Measurements from ENCODE around the gene NRN1. TPM values are rescaled to one million over a fixed set of nuclear protein-coding genes. Genes with fewer than 3 reads are reported as not detected.

NRN1 gene
- total RNA-seq, 1 donor from 2014 or later = 13.6 TPM

- Histone ChIP-seq H3K9me3 (ENCODE audit: control insufficient read depth in 3 of 3, low read length in 3 of 3) (no peaks in the 10 kb centered on the region), H3K9ac (ENCODE audit: low read depth in 1 of 3, low read length in 3 of 3) (peak overlapping the region; percentile 12 to 79 (median 58)), H3K4me1 (ENCODE audit: control insufficient read depth in 3 of 3, insufficient read depth in 3 of 3, low read length in 3 of 3) (peaks cover 16 to 36% (median 23%) of the 10 kb centered on the region in 3 donors), H3K27ac (ENCODE audit: low read depth, low read length) (peak overlapping the region; percentile 64), H3K4me3 (ENCODE audit: low read length in 3 of 3) (peak overlapping the region; percentile 74 to 80 (median 76)), H3K36me3 (ENCODE audit: control insufficient read depth in 3 of 3, insufficient read depth in 3 of 3, low read length in 3 of 3) (no peaks in the 10 kb centered on the region), H3K27me3 (ENCODE audit: control insufficient read depth in 3 of 3, insufficient read depth in 3 of 3, low read length in 3 of 3) (peaks cover 78 to 85% (median 83%) of the 10 kb centered on the region in 3 donors)
Observed at GRCh38 chr6:5995949-5996713, 10.6 kb downstream of the NRN1 start.

GRCh38 chr6:5995658-5995948 lies 11.1 kb downstream of the NRN1 start:
- peak overlapping the region in 2 of 3 donors; percentile 13 to 74 for H3K4me3 ChIP-seq (ENCODE audit: low read length in 3 of 3)
- peaks cover 16 to 36% (median 23%) of the 10 kb centered on the region in 3 donors for H3K4me1 ChIP-seq (ENCODE audit: control insufficient read depth in 3 of 3, insufficient read depth in 3 of 3, low read length in 3 of 3)

GRCh38 chr6:5994999-5995657 lies 11.6 kb downstream of the NRN1 start:
- peaks cover 72 to 76% (median 74%) of the 10 kb centered on the region in 3 donors for H3K27me3 ChIP-seq (ENCODE audit: control insufficient read depth in 3 of 3, insufficient read depth in 3 of 3, low read length in 3 of 3)
- no peak overlapping the region for H3K9ac ChIP-seq (ENCODE audit: low read depth in 1 of 3, low read length in 3 of 3)
- no peaks in the 10 kb centered on the region for H3K9me3 ChIP-seq (ENCODE audit: control insufficient read depth in 3 of 3, low read length in 3 of 3)
- no peak overlapping the region for H3K27ac ChIP-seq (ENCODE audit: low read depth, low read length)
- peaks cover 16 to 33% (median 23%) of the 10 kb centered on the region in 3 donors for H3K4me1 ChIP-seq (ENCODE audit: control insufficient read depth in 3 of 3, insufficient read depth in 3 of 3, low read length in 3 of 3)
- H3K4me3 ChIP-seq (ENCODE audit: low read length in 3 of 3) = peak overlapping the region in 2 of 3 donors; percentile 13 to 74
- no peaks in the 10 kb centered on the region for H3K36me3 ChIP-seq (ENCODE audit: control insufficient read depth in 3 of 3, insufficient read depth in 3 of 3, low read length in 3 of 3)

More at GRCh38 chr6:5995658-5995948, 11.1 kb downstream of the NRN1 start:
- Histone ChIP-seq H3K36me3 (ENCODE audit: control insufficient read depth in 3 of 3, insufficient read depth in 3 of 3, low read length in 3 of 3) (no peaks in the 10 kb centered on the region), H3K9me3 (ENCODE audit: control insufficient read depth in 3 of 3, low read length in 3 of 3) (no peaks in the 10 kb centered on the region), H3K27me3 (ENCODE audit: control insufficient read depth in 3 of 3, insufficient read depth in 3 of 3, low read length in 3 of 3) (peaks cover 76 to 80% (median 79%) of the 10 kb centered on the region in 3 donors), H3K9ac (ENCODE audit: low read depth in 1 of 3, low read length in 3 of 3) (no peak overlapping the region), H3K27ac (ENCODE audit: low read depth, low read length) (peak overlapping the region; percentile 64)

- H3K36me3 ChIP-seq (ENCODE audit: control insufficient read depth in 3 of 3, insufficient read depth in 3 of 3, low read length in 3 of 3) = no peaks in the 10 kb centered on the region
- no peak overlapping the region for H3K4me3 ChIP-seq (ENCODE audit: low read length in 3 of 3)
- peaks cover 16 to 33% (median 23%) of the 10 kb centered on the region in 3 donors for H3K4me1 ChIP-seq (ENCODE audit: control insufficient read depth in 3 of 3, insufficient read depth in 3 of 3, low read length in 3 of 3)
- peaks cover 65 to 69% (median 67%) of the 10 kb centered on the region in 3 donors for H3K27me3 ChIP-seq (ENCODE audit: control insufficient read depth in 3 of 3, insufficient read depth in 3 of 3, low read length in 3 of 3)
- no peak overlapping the region for H3K9ac ChIP-seq (ENCODE audit: low read depth in 1 of 3, low read length in 3 of 3)
- no peak overlapping the region for H3K27ac ChIP-seq (ENCODE audit: low read depth, low read length)
- no peaks in the 10 kb centered on the region for H3K9me3 ChIP-seq (ENCODE audit: control insufficient read depth in 3 of 3, low read length in 3 of 3)
Observed at GRCh38 chr6:5994234-5994998, 12.3 kb downstream of the NRN1 start.

- Histone ChIP-seq H3K27ac (ENCODE audit: low read depth, low read length) (no peak overlapping the region), H3K36me3 (ENCODE audit: control insufficient read depth in 3 of 3, insufficient read depth in 3 of 3, low read length in 3 of 3) (no peaks in the 10 kb centered on the region), H3K4me1 (ENCODE audit: control insufficient read depth in 3 of 3, insufficient read depth in 3 of 3, low read length in 3 of 3) (peaks cover 13 to 21% (median 18%) of the 10 kb centered on the region in 3 donors), H3K4me3 (ENCODE audit: low read length in 3 of 3) (no peak overlapping the region), H3K9ac (ENCODE audit: low read depth in 1 of 3, low read length in 3 of 3) (no peak overlapping the region), H3K27me3 (ENCODE audit: control insufficient read depth in 3 of 3, insufficient read depth in 3 of 3, low read length in 3 of 3) (peaks cover 50 to 52% (median 52%) of the 10 kb centered on the region in 3 donors), H3K9me3 (ENCODE audit: control insufficient read depth in 3 of 3, low read length in 3 of 3) (no peaks in the 10 kb centered on the region)
Observed at GRCh38 chr6:5992551-5993225, 14.0 kb downstream of the NRN1 start.

- H3K4me3 ChIP-seq (ENCODE audit: low read length in 3 of 3) = no peak overlapping the region
- H3K4me1 ChIP-seq (ENCODE audit: control insufficient read depth in 3 of 3, insufficient read depth in 3 of 3, low read length in 3 of 3) = peaks cover 3 to 5% (median 5%) of the 10 kb centered on the region in 3 donors
- H3K9me3 ChIP-seq (ENCODE audit: control insufficient read depth in 3 of 3, low read length in 3 of 3) = no peaks in the 10 kb centered on the region
- H3K27ac ChIP-seq (ENCODE audit: low read depth, low read length) = no peak overlapping the region
- no peak overlapping the region for H3K9ac ChIP-seq (ENCODE audit: low read depth in 1 of 3, low read length in 3 of 3)
- no peaks in the 10 kb centered on the region for H3K36me3 ChIP-seq (ENCODE audit: control insufficient read depth in 3 of 3, insufficient read depth in 3 of 3, low read length in 3 of 3)
- H3K27me3 ChIP-seq (ENCODE audit: control insufficient read depth in 3 of 3, insufficient read depth in 3 of 3, low read length in 3 of 3) = peaks cover 33 to 36% (median 36%) of the 10 kb centered on the region in 3 donors
Observed at GRCh38 chr6:5990786-5991185, 15.9 kb downstream of the NRN1 start.

GRCh38 chr6:5989141-5989723 lies 17.5 kb downstream of the NRN1 start:
- no peaks in the 10 kb centered on the region for H3K4me1 ChIP-seq (ENCODE audit: control insufficient read depth in 3 of 3, insufficient read depth in 3 of 3, low read length in 3 of 3)
- no peaks in the 10 kb centered on the region for H3K36me3 ChIP-seq (ENCODE audit: control insufficient read depth in 3 of 3, insufficient read depth in 3 of 3, low read length in 3 of 3)
- peaks cover 18 to 20% (median 20%) of the 10 kb centered on the region in 3 donors for H3K27me3 ChIP-seq (ENCODE audit: control insufficient read depth in 3 of 3, insufficient read depth in 3 of 3, low read length in 3 of 3)
- no peaks in the 10 kb centered on the region for H3K9me3 ChIP-seq (ENCODE audit: control insufficient read depth in 3 of 3, low read length in 3 of 3)
- no peak overlapping the region for H3K4me3 ChIP-seq (ENCODE audit: low read length in 3 of 3)
- no peak overlapping the region for H3K27ac ChIP-seq (ENCODE audit: low read depth, low read length)
- H3K9ac ChIP-seq (ENCODE audit: low read depth in 1 of 3, low read length in 3 of 3) = no peak overlapping the region

- no peaks in the 10 kb centered on the region for H3K4me1 ChIP-seq (ENCODE audit: control insufficient read depth in 3 of 3, insufficient read depth in 3 of 3, low read length in 3 of 3)
- H3K9ac ChIP-seq (ENCODE audit: low read depth in 1 of 3, low read length in 3 of 3) = no peak overlapping the region
- H3K36me3 ChIP-seq (ENCODE audit: control insufficient read depth in 3 of 3, insufficient read depth in 3 of 3, low read length in 3 of 3) = no peaks in the 10 kb centered on the region
- H3K4me3 ChIP-seq (ENCODE audit: low read length in 3 of 3) = no peak overlapping the region
- peaks cover 0 to 3% (median 0%) of the 10 kb centered on the region in 3 donors for H3K27me3 ChIP-seq (ENCODE audit: control insufficient read depth in 3 of 3, insufficient read depth in 3 of 3, low read length in 3 of 3)
- no peak overlapping the region for H3K27ac ChIP-seq (ENCODE audit: low read depth, low read length)
- H3K9me3 ChIP-seq (ENCODE audit: control insufficient read depth in 3 of 3, low read length in 3 of 3) = no peaks in the 10 kb centered on the region
Observed at GRCh38 chr6:5986861-5987260, 19.9 kb downstream of the NRN1 start.

Measured in skeletal muscle tissue (tissue), 4 donors.